Stimulated activated naive CD4-positive, alpha-beta T cell treated with Interleukin-2 at 50 U/mL for 16 hours (primary cell): ENCODE results near the gene SHC1.

Source experiments
- DNase-seq: peaks from one replicate; lab custom pipeline; 2025; lab: John Stamatoyannopoulos, UW

SHC1 gene

DNA sequence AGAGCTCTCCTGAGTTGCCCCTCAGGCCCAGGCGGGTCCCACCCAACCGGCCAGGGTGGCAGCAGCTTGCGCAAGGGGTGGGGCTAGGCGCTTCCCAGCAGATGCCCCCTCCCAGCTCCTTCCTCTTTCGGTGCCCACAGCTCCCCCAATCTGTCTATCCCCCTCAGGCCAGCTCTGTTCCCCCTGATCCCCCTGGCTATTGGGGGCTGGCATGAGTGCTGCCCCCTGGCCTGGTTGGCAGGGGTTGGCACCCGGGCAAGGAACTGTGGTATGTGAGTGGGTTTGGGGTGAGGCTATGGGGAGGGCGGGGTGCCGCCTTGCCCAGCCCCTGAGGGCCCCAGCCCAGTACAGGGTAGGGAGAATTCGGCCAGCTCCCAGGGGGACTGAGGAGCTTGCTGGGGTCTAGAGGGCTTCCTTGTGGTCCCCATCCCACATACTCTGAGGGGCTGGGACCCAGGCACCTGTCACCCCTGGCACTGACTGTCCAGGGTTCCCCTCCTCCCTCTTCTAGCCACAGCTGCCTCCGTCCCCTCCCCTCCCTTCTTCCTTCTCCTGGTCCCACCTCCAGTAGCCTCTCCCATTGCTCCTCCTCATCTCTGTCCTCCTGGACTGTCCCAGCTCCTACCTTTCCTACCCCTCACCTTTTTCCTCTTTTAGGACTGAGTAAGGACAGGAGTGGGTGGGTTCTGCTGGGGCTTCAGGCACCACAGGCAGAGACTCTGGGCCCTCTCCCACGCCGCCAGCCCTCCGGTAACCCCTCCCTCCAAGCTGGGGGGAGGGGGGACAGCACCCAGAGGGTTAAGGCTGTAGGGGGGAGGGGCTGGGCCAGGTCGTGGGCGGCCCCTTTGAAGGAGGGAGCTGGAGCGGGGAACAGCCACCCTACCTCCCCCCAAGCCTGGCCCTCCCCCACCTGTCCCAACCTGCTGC lies 37.7 kb upstream of the SHC1 start:
- peak; percentile 55 for DNase-seq

DNA sequence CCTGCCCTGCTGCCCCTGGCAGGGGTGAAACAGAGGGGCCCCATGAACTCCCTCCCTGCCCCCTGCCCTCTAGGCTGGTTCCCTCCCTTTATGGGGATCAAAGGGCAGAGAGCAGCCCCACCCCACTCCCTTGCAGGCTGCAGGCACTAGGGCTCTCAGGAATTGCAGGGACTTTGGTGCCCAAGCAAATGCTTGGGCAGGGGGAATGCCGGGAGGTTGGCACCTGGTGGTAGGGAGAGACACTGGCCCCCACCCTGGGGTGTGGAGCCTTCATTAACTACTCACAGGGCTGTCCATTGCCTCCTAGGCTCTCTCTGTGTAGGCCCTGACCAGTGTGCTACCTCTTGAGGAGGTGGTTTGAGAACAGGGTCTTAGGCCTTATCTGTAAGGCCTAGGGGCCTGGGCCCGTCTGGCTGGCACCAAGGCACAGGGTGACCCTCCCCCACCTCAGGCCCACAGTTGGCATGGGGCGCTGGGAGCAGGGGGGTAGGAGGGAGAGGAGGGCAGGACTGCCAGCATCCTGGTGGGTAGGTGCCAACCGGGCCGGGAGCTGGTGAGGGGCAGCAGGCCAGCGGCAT lies 36.8 kb upstream of the SHC1 start:
- no peak for DNase-seq

DNA sequence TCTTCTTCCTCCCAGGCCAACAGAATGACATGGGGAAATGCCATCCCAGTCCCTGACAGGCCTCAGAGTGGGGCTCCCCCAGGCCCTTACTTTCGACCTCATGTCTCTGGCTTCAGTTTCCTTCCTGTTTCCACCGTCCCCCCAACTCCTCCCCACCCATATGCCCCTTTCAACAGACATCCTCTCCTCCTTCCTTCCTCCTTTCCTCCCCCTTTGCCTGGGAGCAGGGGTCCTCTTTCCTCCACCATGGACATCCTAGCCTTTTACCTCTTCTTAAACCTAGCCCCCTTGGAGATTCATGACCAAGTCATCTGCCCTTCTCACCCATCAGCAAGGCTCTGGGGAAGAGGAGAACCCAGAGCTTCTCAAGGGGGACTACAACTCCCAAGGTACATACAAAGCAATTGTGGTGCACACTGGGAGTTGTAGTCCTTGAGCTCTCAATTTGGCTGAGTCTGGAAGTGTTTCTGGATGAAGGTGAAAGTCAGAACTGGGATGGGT lies 36.1 kb upstream of the SHC1 start:
- peak; percentile 32 for DNase-seq

- DNase-seq, result peak; percentile 11
Measured at GRCh38 chr1:155005076-155006011, 34.8 kb upstream of the SHC1 start.

- no peak for DNase-seq
Measured at GRCh38 chr1:155004352-155005075, 34.0 kb upstream of the SHC1 start.

DNA sequence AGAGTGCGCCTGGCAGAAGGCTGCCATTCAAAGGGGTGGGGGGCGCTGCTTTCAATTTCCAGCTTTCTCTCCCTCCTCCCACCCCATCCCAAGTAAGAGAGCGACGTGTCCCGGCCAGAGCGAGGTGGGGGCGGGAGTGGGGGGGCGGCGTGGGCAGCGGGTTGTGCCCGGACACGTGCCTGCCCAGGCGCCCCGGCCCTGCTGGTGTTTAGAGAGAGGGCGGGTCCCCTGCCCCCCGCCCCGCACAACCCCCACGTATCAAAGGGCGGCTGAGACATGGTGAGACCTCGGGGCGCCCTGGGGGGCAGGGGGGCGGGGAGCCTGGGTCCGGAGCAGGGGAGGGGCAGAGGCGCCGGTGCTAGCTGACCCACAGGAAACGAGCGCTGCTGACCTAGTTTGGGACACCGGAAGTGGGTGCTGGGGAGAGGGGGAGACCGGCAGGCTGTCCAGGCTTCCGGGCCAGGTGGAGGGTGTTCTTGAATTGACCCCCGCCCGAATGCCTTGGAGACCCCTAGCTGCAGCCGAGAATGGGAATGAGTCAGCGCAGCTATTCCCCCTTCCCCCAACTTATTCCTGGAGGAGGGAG lies 33.3 kb upstream of the SHC1 start:
- no peak for DNase-seq

- DNase-seq, result peak; percentile 20
Measured at GRCh38 chr1:155003227-155003765, 32.7 kb upstream of the SHC1 start.

DNA sequence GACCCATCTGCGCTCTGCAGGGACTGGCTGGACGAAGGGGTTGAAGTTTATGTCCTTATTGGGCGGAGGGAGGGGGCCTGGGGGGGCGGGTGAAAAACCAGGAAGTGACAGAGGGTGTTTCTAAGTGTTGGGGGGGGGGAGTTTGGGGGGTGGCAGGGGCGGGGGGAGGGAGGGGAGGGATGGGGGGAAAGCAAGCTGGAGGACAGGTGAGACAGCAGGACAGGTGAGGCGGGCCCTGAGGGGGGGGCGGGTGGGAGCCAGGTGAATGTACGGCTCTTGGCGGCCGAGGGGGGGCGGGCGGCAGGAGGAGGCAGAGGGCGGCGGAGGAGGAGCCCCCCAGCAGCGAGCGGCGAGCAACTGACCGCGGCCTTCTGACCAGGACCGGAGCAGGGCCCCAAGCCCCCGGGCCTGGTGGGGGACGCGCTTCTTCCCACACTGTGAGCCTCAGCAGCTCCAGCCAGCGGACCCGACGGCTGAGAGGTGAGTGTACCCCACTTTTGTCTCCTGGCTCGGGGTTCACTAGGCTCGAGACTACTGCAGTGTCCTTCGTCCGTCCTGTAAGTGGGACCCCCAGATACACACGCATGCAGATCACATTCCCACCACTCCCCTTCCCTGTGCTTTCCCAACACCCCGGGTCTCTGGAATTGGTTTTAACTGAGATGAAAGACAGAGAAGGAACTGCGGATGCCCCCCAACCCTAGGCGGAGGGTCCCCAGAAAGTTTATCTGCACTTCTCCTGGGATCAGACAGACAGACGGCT lies 32.1 kb upstream of the SHC1 start, which contains the start of gene ZBTB7B:
Gene ZBTB7B, plus strand, starts transcription at position 339 of the 763 bp plus-strand sequence. CDS start 11,859 bp downstream, outside the sequence.
- DNase-seq, result peak; percentile 64

GRCh38 chr1:155001675-155002463 lies 31.3 kb upstream of the SHC1 start:
- DNase-seq, result peak; percentile 100

DNA sequence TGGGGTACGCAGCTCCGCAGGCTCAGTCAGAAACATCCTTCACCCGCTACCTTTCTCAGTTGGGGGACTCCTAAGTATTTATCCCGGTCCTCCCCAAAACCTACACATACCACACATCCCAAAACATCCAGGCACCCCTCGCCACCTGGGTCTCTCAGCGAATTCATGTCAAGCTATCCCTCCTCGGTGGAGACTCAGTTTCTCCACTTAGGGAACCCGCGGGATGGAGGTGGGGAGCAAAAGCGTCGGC lies 30.8 kb upstream of the SHC1 start:
- DNase-seq, result no peak

- peak; percentile 78 for DNase-seq
Measured at GRCh38 chr1:155000726-155001424, 30.3 kb upstream of the SHC1 start.

DNA sequence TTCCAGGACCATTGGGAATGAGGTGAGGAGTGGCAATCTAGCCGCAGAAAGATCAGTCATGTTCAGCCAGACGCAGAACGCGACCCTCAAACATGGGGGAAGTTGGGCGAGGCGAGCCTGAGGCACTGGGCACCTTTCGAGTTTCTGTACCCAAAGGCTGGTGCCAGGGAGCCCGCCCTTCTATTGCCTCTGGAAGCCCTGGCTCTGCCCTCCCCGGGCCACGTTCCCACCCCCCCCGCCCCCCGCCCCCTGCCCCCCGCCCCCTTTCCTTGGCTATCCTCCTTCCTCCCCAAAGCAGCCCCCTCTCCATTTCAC lies 29.8 kb upstream of the SHC1 start:
- peak; percentile 47 for DNase-seq

DNA sequence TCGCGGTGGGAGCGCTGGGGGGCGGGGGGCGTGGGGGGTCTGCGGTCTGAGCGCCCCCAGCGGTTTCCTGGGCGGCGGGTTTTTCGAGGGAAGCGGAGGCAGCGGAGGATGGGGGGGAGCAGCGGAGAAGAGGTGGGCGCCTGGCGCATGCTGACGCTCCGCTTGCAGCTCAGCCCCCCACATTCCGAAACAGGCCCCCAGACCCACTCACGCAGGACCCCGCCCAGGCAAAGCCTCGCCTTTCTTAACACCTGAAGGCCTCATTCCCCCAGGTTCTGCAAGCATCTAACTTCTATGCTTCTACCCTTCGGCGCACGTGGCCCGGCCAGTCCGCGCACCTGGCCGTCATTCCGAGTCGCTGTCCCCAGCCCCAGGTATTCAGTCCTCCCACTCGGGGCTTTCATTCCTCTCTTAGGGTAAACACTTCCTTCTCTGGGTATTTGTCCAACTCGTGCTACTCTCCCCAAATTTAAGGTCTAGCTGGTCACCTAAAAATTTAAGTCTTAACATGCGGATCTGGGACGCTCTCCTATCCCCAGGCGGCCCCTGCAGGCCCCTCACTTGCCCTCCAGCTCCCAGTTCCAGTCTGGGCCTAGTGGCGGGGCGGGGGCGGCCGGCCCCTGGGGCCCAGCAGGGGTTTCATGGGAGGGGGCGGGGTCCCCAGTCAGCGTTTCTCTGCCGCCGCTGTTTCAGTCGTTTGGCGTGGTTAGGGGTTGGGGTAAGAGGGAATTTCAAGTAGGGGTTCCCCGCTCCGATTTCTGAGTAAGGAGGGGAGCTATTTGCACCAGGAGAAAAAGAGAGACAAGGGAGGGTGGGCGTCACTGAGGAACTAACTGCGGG lies 29.2 kb upstream of the SHC1 start:
- DNase-seq, result peak; percentile 64

- DNase-seq, result peak; percentile 64
Measured at GRCh38 chr1:154998818-154999570, 28.4 kb upstream of the SHC1 start.

DNA sequence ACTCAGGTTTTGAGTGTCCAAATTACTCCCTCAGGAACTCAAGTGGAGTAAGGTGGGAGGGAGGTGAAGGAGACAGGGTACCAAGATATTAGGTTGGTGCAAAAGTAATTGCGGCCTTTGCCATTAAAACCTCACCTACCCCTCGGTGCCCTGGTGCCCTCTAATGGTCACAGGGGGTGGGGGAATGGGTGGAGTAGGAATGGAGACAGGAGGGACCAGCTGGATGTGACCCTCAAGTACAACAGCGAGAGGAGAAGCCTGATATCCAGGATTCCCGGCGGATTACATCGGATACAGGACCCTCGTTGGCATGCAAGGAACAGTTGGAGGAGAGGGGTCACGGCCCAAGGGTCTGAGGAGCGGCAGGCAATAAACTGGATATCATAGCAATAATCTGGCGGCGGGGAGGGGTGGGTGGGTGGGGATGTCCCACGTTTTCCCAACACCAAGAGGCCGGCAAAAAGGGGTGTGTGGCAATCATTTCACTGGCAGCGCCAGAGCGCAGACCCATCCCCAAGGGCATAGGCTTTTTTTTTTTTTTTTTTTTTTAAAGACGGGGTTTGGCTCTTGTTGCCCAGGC lies 27.7 kb upstream of the SHC1 start:
- DNase-seq, result no peak

DNA sequence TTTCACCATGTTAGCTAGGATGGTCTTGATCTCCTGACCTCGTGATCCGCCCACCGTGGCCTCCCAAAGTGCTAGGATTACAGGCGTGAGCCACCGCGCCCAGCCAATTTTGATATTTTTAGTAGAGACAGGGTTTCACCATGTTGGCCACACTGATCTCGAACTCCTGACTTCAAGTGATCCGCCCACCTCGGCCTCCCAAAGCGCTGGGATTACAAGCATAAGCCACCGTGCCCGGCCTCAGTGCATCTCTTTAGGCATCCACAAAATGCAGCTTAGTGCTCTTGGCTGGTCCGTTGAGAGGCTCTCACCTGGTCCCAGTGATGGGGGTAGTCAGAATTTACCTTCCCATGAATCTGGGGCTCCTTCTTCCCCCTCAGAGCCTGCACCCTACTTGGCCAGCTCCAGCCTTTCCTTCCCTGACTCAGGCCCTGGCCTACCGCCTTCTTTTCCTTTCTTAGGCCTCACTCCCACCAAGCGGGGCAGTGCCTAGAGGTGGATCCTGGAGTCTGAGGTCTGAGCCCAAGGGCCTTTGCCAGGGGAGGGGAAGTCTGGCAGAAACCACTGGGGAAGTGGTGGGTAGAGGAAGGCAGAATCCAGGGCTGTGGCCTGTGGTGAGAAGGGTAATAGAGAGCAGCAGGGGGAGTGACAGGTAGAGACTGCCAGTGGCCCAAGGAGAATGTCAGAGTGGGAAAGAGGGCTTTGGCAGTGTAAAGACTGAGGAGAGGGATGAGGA lies 26.6 kb upstream of the SHC1 start:
- DNase-seq, result no peak
